DMS153 (cell line): ENCODE data around the gene KCNAB1.

Experiments
- DNase-seq: peaks from one replicate; lab custom pipeline; 2025; lab: John Stamatoyannopoulos, UW

Gene KCNAB1

DNA sequence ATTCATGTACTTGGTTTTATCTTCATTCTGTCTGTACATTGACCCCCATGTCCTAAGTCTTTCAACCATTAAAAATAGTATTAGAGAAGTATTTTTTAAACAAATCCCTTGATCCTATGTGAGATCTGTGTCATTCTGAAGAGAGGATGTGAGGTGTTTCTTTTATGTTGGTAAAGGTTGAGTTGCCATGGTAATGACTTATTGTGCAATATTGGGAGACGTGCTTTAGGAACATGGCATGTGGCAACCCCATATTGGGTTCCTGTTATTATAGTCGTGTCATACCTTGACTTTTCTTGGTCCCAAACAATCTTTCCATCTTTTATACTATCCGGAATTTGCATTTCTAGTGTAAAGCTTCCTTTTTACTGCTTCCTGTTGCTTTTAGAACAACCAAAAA, 203.1 kb downstream of the KCNAB1 start:
- no peak for DNase-seq

- no peak for DNase-seq
These were observed 210.0 kb downstream of the KCNAB1 start for GRCh38 chr3:156330415-156330814.

DNA sequence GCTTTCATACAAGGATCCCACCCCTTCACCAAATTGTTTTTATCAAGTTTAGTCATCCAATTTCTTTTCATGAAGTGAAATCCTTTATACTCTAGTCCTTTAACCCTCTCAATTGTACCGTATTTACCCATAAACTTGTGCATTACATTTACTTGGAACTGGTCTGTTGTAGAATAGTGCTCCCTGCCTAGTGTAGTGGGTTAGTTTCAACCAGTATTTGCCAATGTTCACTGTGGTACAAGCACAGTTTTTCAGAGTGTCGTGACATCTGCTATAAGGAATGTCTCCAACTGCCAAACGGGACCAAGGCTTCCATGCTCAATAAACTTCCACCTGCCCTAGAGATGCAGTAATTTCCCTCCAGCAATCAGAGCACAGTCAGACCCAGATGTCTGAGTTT, 211.9 kb downstream of the KCNAB1 start:
- DNase-seq: no peak

GRCh38 chr3:156334841-156335545, 214.6 kb downstream of the KCNAB1 start:
- no peak for DNase-seq

- no peak for DNase-seq
These were observed 219.1 kb downstream of the KCNAB1 start for GRCh38 chr3:156339491-156339890.

DNA sequence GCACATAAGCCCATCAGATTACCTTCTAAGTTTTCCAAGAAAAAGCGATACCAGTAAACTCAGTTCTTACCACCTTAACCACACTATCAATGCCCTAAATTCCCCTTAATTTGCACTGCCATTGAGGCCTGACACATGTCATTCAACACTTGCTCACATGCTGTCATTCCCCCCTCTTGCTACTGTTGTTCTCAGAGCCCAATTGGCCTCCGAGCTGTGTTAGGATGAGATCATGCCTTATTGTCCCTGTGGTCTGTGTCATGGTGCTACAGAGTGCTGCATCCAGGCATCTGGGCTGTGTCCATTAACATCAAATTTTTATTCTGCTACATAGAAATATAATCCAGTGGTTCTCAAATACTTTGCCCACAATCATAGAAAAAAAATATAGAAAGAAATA, 221.0 kb downstream of the KCNAB1 start:
- no peak for DNase-seq

GRCh38 chr3:156341831-156342416, 221.5 kb downstream of the KCNAB1 start:
- DNase-seq: no peak

DNA sequence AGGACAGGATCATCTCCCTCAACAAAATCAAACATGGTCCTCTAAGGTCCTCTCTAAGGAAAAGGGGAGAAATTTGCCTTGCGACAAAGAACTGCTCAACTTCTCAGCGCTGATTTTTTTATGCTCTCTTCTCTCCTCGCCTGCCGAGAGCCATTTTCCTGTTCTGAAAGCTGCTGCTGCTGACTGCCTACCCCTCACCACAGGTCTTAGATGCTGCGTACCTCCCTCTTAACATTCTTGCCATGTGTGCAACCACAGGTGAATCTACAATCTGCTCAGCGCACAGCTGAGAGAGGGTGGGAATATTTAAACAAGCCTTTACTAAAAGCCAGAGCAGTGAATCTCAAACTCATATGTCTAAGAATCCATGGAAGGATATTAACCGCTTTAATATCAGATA, 223.8 kb downstream of the KCNAB1 start:
- DNase-seq: no peak

- DNase-seq: no peak
These were observed 228.7 kb downstream of the KCNAB1 start for GRCh38 chr3:156349111-156349510.

GRCh38 chr3:156349978-156350377, 229.6 kb downstream of the KCNAB1 start:
- no peak for DNase-seq

DNA sequence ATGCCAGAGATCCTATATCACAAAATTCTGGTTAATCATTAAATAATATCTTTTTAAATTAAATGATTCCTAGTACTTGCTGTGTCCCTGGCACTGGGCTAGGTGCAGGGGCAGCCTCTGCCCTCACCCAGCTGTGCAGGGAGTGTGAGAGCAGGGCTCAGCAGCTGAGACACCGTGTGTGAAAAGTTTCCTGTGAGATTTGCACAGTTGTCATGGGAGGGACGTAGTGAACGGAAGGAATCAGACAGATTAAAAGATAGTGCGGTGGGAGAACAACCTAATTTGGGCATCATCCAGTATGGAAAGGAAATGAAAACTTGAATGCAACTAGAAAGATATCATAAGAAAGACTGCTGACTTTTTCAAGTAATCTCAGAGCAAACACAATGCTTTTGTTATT, 230.4 kb downstream of the KCNAB1 start:
- DNase-seq: no peak

DNA sequence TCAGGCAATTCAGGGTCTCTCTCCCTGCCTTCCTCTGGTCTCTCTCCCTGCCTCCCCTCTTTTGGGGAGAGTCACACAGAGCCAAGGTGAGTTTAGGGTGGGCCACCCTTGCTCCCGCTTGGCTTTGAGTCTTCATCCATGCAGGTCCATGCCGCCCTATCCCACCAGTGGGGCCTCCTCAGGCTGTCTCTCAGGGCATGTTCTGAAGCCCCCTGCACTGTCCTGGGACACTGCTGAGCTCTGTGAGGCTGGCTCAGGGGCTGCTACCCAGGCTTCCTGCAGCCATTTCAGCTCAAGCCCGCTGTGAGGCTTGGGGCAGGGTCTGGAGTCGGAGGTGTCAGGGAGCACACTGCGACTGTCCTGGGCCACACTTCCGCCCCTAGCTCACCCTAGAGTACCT, 231.4 kb downstream of the KCNAB1 start:
- no peak for DNase-seq

DNA sequence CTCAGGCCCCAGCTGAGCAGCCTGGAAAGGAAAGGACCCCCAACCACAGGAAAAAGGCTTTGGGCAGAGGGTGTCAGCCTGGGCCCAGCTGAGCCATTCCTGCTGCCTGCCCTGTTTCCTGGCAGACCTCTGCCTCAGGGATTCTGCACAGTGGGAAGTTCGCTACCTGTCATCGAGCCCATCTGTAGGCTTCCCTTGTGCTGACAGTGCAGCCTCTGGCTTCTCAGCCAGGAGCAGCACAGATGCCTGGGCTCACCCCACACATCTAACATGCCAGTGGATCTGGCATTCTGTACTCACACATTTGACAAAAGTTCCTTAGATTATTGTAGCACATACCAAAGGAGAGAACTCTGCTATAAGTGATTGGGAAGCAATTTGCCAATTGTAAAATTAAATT, 232.3 kb downstream of the KCNAB1 start:
- no peak for DNase-seq

DNA sequence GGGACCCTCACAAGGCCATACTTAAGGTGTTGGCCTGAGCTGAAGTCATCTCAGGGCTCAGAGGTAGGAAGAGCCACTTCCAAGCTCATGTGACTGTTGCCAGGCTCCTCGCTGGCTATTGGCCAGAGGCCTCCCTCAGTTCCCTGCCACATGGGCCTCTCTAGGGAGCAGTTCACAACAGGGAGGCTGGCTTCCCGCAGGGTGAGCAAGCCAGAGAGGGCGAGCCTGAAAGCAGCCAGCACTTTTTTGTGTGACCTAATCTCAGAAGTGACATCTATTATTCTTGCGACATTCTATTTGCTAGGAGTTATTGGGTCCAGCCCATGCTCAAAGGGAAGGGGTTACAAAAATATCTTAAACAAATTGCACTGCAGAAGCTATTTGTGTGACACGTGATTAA, 233.2 kb downstream of the KCNAB1 start:
- no peak for DNase-seq

GRCh38 chr3:156356537-156357363, 236.4 kb downstream of the KCNAB1 start:
- no peak for DNase-seq

DNA sequence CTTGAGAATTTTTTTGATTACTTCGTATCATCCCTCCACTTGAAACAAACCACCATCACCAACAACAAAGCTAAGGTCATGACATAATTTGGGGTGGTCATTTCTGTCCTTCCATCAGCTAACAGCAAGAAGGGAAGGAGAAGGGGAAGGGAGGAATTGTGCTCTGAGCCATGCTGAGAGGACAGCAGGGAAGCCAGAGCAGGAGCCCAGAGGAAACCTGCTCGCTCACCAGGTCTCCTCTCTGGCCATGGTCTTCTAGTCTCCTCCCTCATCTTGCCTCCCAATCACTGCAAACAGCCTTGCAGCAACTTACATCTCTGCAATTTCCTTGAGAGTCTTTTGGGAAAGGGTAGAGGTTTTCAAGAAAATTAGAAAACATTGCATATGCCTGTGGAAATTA, 237.9 kb downstream of the KCNAB1 start:
- no peak for DNase-seq

DNA sequence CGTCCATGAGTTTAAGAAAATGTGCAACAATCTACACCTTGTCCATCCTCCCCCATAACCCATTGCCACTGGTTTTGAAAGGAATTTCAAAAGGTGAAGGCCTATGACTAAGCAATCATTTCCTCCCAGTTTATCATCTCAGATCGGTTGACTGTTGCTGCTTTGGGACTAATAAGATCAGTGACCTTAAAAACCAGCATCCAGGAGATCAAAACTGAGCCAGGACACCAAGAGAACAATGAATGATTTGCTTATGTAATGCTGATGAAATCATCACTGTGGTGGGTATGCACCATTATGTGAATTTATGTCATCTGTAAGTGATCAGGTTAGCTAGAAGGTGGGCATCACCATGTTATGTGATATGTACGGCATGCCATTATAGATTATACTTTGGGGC, 239.0 kb downstream of the KCNAB1 start:
- no peak for DNase-seq

DNA sequence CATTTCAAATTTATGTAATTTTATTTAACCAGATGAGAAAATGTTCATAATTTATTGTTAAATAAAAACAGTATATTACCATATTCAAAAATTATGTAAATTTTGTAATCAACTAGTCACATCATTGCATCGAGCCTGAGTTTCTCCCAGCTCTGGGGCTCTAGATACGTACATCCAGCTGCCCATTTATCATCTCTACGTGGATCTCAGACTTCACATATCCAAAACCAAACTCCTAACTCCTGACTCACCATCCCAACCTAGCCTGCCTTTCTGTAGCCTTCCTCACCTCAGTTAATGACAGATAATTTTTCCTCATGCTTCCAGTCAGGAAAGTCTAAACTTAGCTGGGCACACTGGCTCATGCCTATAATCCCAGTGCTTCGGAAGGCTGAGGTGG, 239.7 kb downstream of the KCNAB1 start:
- DNase-seq: no peak

GRCh38 chr3:156360963-156361362, 240.6 kb downstream of the KCNAB1 start:
- DNase-seq: no peak

DNA sequence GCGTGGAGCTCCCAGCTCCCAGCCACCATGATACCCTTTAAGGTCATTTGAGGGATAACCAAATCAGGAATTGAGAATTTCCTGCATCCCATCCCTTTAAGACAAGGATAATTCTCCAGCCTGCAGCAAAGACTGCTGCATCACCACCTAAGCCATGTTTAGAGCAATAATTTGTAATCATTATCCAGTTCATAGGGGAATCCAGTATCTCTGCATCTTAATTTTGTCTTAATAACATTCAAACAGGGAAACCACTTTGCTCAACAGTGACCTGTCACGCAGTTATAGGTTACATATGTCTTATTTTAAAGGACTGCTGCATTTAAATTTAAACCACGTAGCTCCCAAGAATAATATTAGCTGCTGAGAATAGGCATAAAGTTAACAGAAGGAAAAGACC, 246.2 kb downstream of the KCNAB1 start:
- DNase-seq: no peak

- DNase-seq: no peak
These were observed 247.8 kb downstream of the KCNAB1 start for GRCh38 chr3:156368189-156368588.

DNA sequence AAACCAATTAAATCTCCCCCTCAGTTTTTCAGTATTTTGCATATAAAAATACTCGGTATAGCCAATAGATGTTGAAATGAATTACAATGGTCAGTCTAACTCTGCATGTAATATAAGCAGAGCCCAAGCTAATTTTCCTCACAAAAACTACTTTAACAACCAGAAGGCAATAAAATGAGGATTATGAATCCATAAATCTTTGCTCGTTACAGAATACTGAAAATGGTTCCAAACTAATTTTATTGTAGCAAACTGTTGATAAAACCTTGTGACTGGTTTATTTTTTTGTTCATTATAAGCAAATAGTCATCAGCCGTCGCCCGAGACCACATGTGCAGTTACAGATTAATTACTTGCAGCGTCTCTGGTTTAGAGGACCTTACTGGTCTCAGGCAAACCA, 251.3 kb downstream of the KCNAB1 start:
- DNase-seq: no peak

- no peak for DNase-seq
These were observed 252.7 kb downstream of the KCNAB1 start for GRCh38 chr3:156373095-156373494.
